Panc1 (cell line): ENCODE measurements around the gene FAM72A.
"Not testable (repeated sequence)": the region's sequence is repeated elsewhere in the genome, so short reads cannot be mapped to it uniquely, and the experiment has no call there.

Experiments
- CTCF ChIP-seq: fragments of 450-650 bp; IDR thresholded peaks from 2 replicates; pipeline ENCODE4 v1.5.1; 2017; ENCODE audit warnings: mild to moderate bottlenecking
- POLR2AphosphoS5 ChIP-seq: IDR thresholded peaks from 2 replicates; pipeline ENCODE4 v1.6.1; 2012; ENCODE audit warnings: mild to moderate bottlenecking, low read depth, low read length, moderate library complexity

GRCh38 chr1:206204871-206205270 is 2.2 kb upstream of the FAM72A start:
- not testable (repeated sequence) for TF ChIP-seq CTCF, POLR2AphosphoS5
